Ascending aorta (tissue), 2 donors: Measurements from ENCODE around the gene CPNE8. TPM values are rescaled to one million over a fixed set of nuclear protein-coding genes. Genes with fewer than 3 reads are reported as not detected.

Experiments
- DNase-seq, 2 donors: peaks; one replicate each; pipeline ENCODE4 v3.0.0-alpha.2; 2019; ENCODE audit warnings: low spot score in 2 of 2
- H3K27ac ChIP-seq, 2 donors: fragments of 200-600 bp; sonication (generic); one replicate each; pipeline ENCODE4 v1.5.1; 2016 to 2017; ENCODE audit warnings: mild to moderate bottlenecking in 1 of 2
- H3K27me3 ChIP-seq: fragments of 200-600 bp; sonication (generic); one replicate; pipeline ENCODE4 v1.5.1; 2017
- H3K36me3 ChIP-seq, 2 donors: fragments of 200-600 bp; sonication (generic); one replicate each; pipeline ENCODE4 v1.5.1; 2016
- H3K4me1 ChIP-seq, 2 donors: fragments of 200-600 bp; sonication (generic); one replicate each; pipeline ENCODE4 v1.5.1; 2016 to 2017; ENCODE audit warnings: mild to moderate bottlenecking in 1 of 2
- H3K4me3 ChIP-seq, 2 donors: fragments of 200-600 bp; sonication (generic); one replicate each; pipeline ENCODE4 v1.5.1; 2016 to 2017; ENCODE audit warnings: mild to moderate bottlenecking in 1 of 2
- H3K9me3 ChIP-seq, 2 donors: fragments of 200-600 bp; sonication (generic); one replicate each; pipeline ENCODE4 v1.5.1; 2016
- CTCF ChIP-seq, 3 experiments: fragments of 200-600 bp in 2 of 3; fragments of 450-650 bp in 1 of 3; sonication (generic) in 2 of 3; IDR thresholded peaks; one replicate each; pipeline ENCODE4 v1.5.1; 2016 to 2019; ENCODE audit warnings: antibody characterized with exemption in 3 of 3, mild to moderate bottlenecking in 1 of 3, moderate library complexity in 1 of 3
- intact Hi-C: fragments of 100-400 bp; cut with DNase I; formaldehyde crosslinking; loops from one replicate; pipeline ENCODE4 v1.15.1; 2023
- total RNA-seq: library from RNA; depleted of rRNA; stranded (reverse); fragments of >200 nt; gene quantifications from one replicate; pipeline ENCODE4 v1.1.0, GENCODE V29; 2016

The CPNE8 gene
- total RNA-seq, 1 donor from 2014 or later = 18.6 TPM

GRCh38 chr12:38823314-38823713 is 82.1 kb downstream of the CPNE8 start:
- Histone ChIP-seq H3K4me3 (no peak overlapping the region), H3K27ac (no peak overlapping the region), H3K9me3 (no peaks in the 10 kb centered on the region), H3K36me3 (no peaks in the 10 kb centered on the region), H3K4me1 (no peaks in the 10 kb centered on the region), H3K27me3 (no peaks in the 10 kb centered on the region)
- TF ChIP-seq CTCF (IDR thresholded peaks at IDR 0.05) = no peak
- intact Hi-C loops = no loop called here
- no peak for DNase-seq

GRCh38 chr12:38817942-38818341 is 87.4 kb downstream of the CPNE8 start:
- intact Hi-C loops = no loop called here
- no peaks in the 10 kb centered on the region for H3K36me3 ChIP-seq
- H3K4me3 ChIP-seq = no peak overlapping the region
- no peak for TF ChIP-seq CTCF (IDR thresholded peaks at IDR 0.05)
- H3K4me1 ChIP-seq = no peaks in the 10 kb centered on the region
- DNase-seq = no peak
- no peak overlapping the region for H3K27ac ChIP-seq
- H3K27me3 ChIP-seq = no peaks in the 10 kb centered on the region
- no peaks in the 10 kb centered on the region for H3K9me3 ChIP-seq

- H3K4me3 ChIP-seq = no peak overlapping the region
- intact Hi-C loops = no loop called here
- peaks cover 5 to 12% of the 10 kb centered on the region in 2 donors for H3K36me3 ChIP-seq
- no peaks in the 10 kb centered on the region for H3K27me3 ChIP-seq
- no peak for DNase-seq
- no peak overlapping the region for H3K27ac ChIP-seq
- H3K4me1 ChIP-seq = no peaks in the 10 kb centered on the region
- no peaks in the 10 kb centered on the region for H3K9me3 ChIP-seq
- no peak for TF ChIP-seq CTCF (IDR thresholded peaks at IDR 0.05)
These were observed 91.5 kb downstream of the CPNE8 start for GRCh38 chr12:38813923-38814322.

GRCh38 chr12:38811814-38812356 is 93.5 kb downstream of the CPNE8 start:
- DNase-seq = no peak
- Histone ChIP-seq H3K27ac (no peak overlapping the region), H3K36me3 (peaks cover 5 to 12% of the 10 kb centered on the region in 2 donors), H3K9me3 (no peaks in the 10 kb centered on the region), H3K4me3 (no peak overlapping the region), H3K27me3 (no peaks in the 10 kb centered on the region), H3K4me1 (no peaks in the 10 kb centered on the region)
- TF ChIP-seq CTCF (IDR thresholded peaks at IDR 0.05) = no peak
- intact Hi-C loops = no loop called here

- no peak for TF ChIP-seq CTCF (IDR thresholded peaks at IDR 0.05)
- no peaks in the 10 kb centered on the region for H3K9me3 ChIP-seq
- H3K27me3 ChIP-seq = no peaks in the 10 kb centered on the region
- H3K27ac ChIP-seq = no peak overlapping the region
- H3K4me3 ChIP-seq = no peak overlapping the region
- intact Hi-C loops = no loop called here
- H3K36me3 ChIP-seq = peaks cover 5 to 12% of the 10 kb centered on the region in 2 donors
- no peaks in the 10 kb centered on the region for H3K4me1 ChIP-seq
- DNase-seq = no peak
These were observed 95.6 kb downstream of the CPNE8 start for GRCh38 chr12:38809832-38810231.

GRCh38 chr12:38788106-38788505 is 117.3 kb downstream of the CPNE8 start:
- Histone ChIP-seq H3K4me3 (no peak overlapping the region), H3K9me3 (peaks cover 0 to 58% of the 10 kb centered on the region in 2 donors), H3K4me1 (no peaks in the 10 kb centered on the region), H3K27ac (no peak overlapping the region), H3K27me3 (no peaks in the 10 kb centered on the region), H3K36me3 (peaks cover 0 to 4% of the 10 kb centered on the region in 2 donors)
- intact Hi-C loops = no loop called here
- no peak for DNase-seq
- TF ChIP-seq CTCF (IDR thresholded peaks at IDR 0.05) = no peak
